Kidney (tissue), 14 donors: ENCODE results near the gene PPP1R14C. TPM values are rescaled to one million over a fixed set of nuclear protein-coding genes. Genes with fewer than 3 reads are reported as not detected.

Experiments
- DNase-seq, 5 donors: peaks; one replicate each; pipeline ENCODE4 v3.0.0-alpha.2; 2013 to 2020
- FAIRE-seq: peaks from 2 replicates; lab custom pipeline; 2012; peaks lifted over from hg19 to GRCh38; lab: Jason Lieb, UNC
- H3K27ac ChIP-seq, 2 donors: one replicate each; pipeline ENCODE4 v1.7.0; 2013; ENCODE audit warnings: low read depth in 2 of 2, low read length in 2 of 2, inconsistent platforms in 1 of 2
- H3K27me3 ChIP-seq: one replicate; pipeline ENCODE4 v1.7.1; 2013; ENCODE audit warnings: low read length, inconsistent platforms; ENCODE audit not compliant: control insufficient read depth, insufficient read depth
- H3K36me3 ChIP-seq, 3 donors: one replicate each; pipeline versions ENCODE4 v1.7.0 to v1.7.1; 2013; ENCODE audit warnings: low read length in 3 of 3, control low read depth in 1 of 3, inconsistent platforms in 1 of 3; ENCODE audit not compliant: insufficient read depth in 3 of 3, control insufficient read depth in 2 of 3
- H3K4me1 ChIP-seq, 3 donors: one replicate each; pipeline versions ENCODE4 v1.7.0 to v1.7.1; 2013; ENCODE audit warnings: low read length in 3 of 3, inconsistent platforms in 1 of 3, low read depth in 1 of 3; ENCODE audit not compliant: control insufficient read depth in 2 of 3, insufficient read depth in 2 of 3
- H3K4me3 ChIP-seq, 3 donors: one replicate each; pipeline versions ENCODE4 v1.7.0 to v1.8.1; 2013; ENCODE audit warnings: low read length in 3 of 3, control low read depth in 1 of 3, inconsistent platforms in 1 of 3
- H3K9ac ChIP-seq, 3 donors: one replicate each; pipeline versions ENCODE4 v1.7.0 to v1.7.1; 2013; ENCODE audit warnings: low read length in 3 of 3, control low read depth in 1 of 3, inconsistent platforms in 1 of 3
- H3K9me3 ChIP-seq, 3 donors: one replicate each; pipeline versions ENCODE4 v1.7.0 to v1.7.1; 2013; ENCODE audit warnings: low read length in 3 of 3, control low read depth in 1 of 3, inconsistent platforms in 1 of 3; ENCODE audit not compliant: control insufficient read depth in 2 of 3, insufficient read depth in 1 of 3
- CTCF ChIP-seq: IDR thresholded peaks from 3 replicates; pipeline ENCODE4 v1.5.1; 2012; ENCODE audit warnings: mild to moderate bottlenecking, moderate library complexity, borderline replicate concordance; ENCODE audit not compliant: insufficient read depth; ENCODE audit errors: extremely low read depth
- intact Hi-C: fragments of 100-400 bp; cut with DNase I; formaldehyde crosslinking; loops from one replicate; pipeline ENCODE4 v1.11.1; 2022
- polyA plus RNA-seq: library from polyadenylated mRNA; stranded (reverse); fragments of 350-450 nt; fragmentation: Illumina TruSeq; extraction: RNeasy Lipid Tissue Mini Kit (QIAGEN cat#74804); gene quantifications from one replicate; pipeline ENCODE4 v1.2.3, GENCODE V29; 2014; ENCODE audit warnings: low read depth, low replicate concordance; ENCODE audit not compliant: insufficient read depth
- total RNA-seq: library from RNA; stranded (reverse); fragmentation: NEBNext Ultra II Directional; extraction: Animal tissue kit (Norgen Biotek cat#: 25700); gene quantifications from one replicate; pipeline ENCODE4 v1.2.1, GENCODE V29; 2021
- donor health status: control.
- donor health status: control.
- donor health status: control.
- donor health status: control.
- donor health status: control.
- donor health status: DM: yes; HTN: yes; CAD: no.
- donor health status: Normal renal cell carcinoma (clear cell type).

The PPP1R14C gene
- total and polyA plus RNA-seq, 2 donors from 2014 or later, result 6.5 to 15.8 TPM

GRCh38 chr6:150165020-150165702 is 22.3 kb downstream of the PPP1R14C start:
- Histone ChIP-seq H3K27ac (no peak overlapping the region), H3K27me3 (no peaks in the 10 kb centered on the region), H3K4me1 (no peaks in the 10 kb centered on the region), H3K36me3 (no peaks in the 10 kb centered on the region), H3K9ac (no peak overlapping the region), H3K9me3 (no peaks in the 10 kb centered on the region), H3K4me3 (no peak overlapping the region)
- intact Hi-C loops, result no loop called here
- FAIRE-seq (no peak), DNase-seq (no peak)
- TF ChIP-seq CTCF, result no peak

- no peak overlapping the region for H3K27ac ChIP-seq
- H3K4me3 ChIP-seq, result no peak overlapping the region
- no peaks in the 10 kb centered on the region for H3K9me3 ChIP-seq
- no peak overlapping the region for H3K9ac ChIP-seq
- H3K4me1 ChIP-seq, result no peaks in the 10 kb centered on the region
- no peaks in the 10 kb centered on the region for H3K36me3 ChIP-seq
- H3K27me3 ChIP-seq, result no peaks in the 10 kb centered on the region
- no peak for DNase-seq
- TF ChIP-seq CTCF, result no peak
- intact Hi-C loops, result no loop called here
- no peak for FAIRE-seq
Observed at GRCh38 chr6:150167479-150167873, 24.6 kb downstream of the PPP1R14C start.

GRCh38 chr6:150169181-150169580 is 26.3 kb downstream of the PPP1R14C start:
- Histone ChIP-seq H3K4me3 (no peak overlapping the region), H3K4me1 (no peaks in the 10 kb centered on the region), H3K27ac (no peak overlapping the region), H3K36me3 (no peaks in the 10 kb centered on the region), H3K9me3 (no peaks in the 10 kb centered on the region), H3K9ac (no peak overlapping the region), H3K27me3 (no peaks in the 10 kb centered on the region)
- no peak for TF ChIP-seq CTCF
- FAIRE-seq (no peak), DNase-seq (no peak)
- intact Hi-C loops, result no loop called here

- Histone ChIP-seq H3K4me3 (no peak overlapping the region), H3K27ac (no peak overlapping the region), H3K9ac (no peak overlapping the region), H3K27me3 (no peaks in the 10 kb centered on the region), H3K4me1 (no peaks in the 10 kb centered on the region), H3K9me3 (no peaks in the 10 kb centered on the region), H3K36me3 (no peaks in the 10 kb centered on the region)
- FAIRE-seq, result no peak
- no peak for TF ChIP-seq CTCF
- intact Hi-C loops, result no loop called here
- DNase-seq, result no peak
Observed at GRCh38 chr6:150169609-150170008, 26.8 kb downstream of the PPP1R14C start.
